A549 (cell line): ENCODE results near the gene PASK. TPM values are rescaled to one million over a fixed set of nuclear protein-coding genes. Genes with fewer than 3 reads are reported as not detected.

Experiments
- ATAC-seq, 2 experiments: fragments of 200-7000 bp in 1 of 2; fragments of >200 bp in 1 of 2; cut with Nextera tagmentation in 1 of 2; cut with Tn5 transposase in 1 of 2; 3 replicates each; pipeline versions ENCODE4 v1.8.0 to v1.9.1; 2018 to 2020; ENCODE audit warnings: mild to moderate bottlenecking in 1 of 2, moderate library complexity in 1 of 2
- CTCF ChIA-PET: fragments of 300-600 bp; sonication (Branson Sonifier 250); formaldehyde crosslinking; extraction: SDS; loops from one replicate; lab custom pipeline; 2021; ENCODE audit warnings: antibody characterized with exemption, inconsistent platforms; lab: Yijun Ruan, JAX
- POLR2A ChIA-PET: fragments of 350-600 bp; formaldehyde crosslinking; extraction: SDS; loops from one replicate; lab custom pipeline; 2021; ENCODE audit warnings: antibody characterized with exemption, inconsistent platforms; lab: Yijun Ruan, JAX
- DNase-seq, 2 experiments: peaks; one replicate each; pipeline versions ENCODE4 v3.0.0 to v3.0.0-alpha.2; 2011 to 2016; ENCODE audit warnings: low read depth in 1 of 2, low spot score in 1 of 2
- FAIRE-seq: peaks from 2 replicates; lab custom pipeline; 2011; peaks lifted over from hg19 to GRCh38; lab: Jason Lieb, UNC
- H3K27ac ChIP-seq, 2 experiments: fragments of >200 bp; sonication (Bioruptor Twin); formaldehyde crosslinking; 3 replicates each; pipeline ENCODE4 v1.5.1; 2016 to 2017
- H3K4me1 ChIP-seq: fragments of >200 bp; sonication (Bioruptor Twin); formaldehyde crosslinking; 3 replicates; pipeline ENCODE4 v1.6.1; 2016
- H3K4me2 ChIP-seq: fragments of >200 bp; sonication (Bioruptor Twin); formaldehyde crosslinking; 3 replicates; pipeline ENCODE4 v1.6.1; 2016
- H3K4me3 ChIP-seq: fragments of >200 bp; sonication (Bioruptor Twin); formaldehyde crosslinking; 3 replicates; pipeline ENCODE4 v1.5.1; 2016
- H3K9me3 ChIP-seq: fragments of >200 bp; sonication (Bioruptor Twin); formaldehyde crosslinking; 3 replicates; pipeline ENCODE4 v1.6.1; 2016
- BCL3 ChIP-seq: fragments of >200 bp; sonication (Bioruptor Twin); formaldehyde crosslinking; IDR thresholded peaks from 3 replicates; pipeline ENCODE4 v1.6.1; 2016
- CEBPB ChIP-seq, 2 experiments: fragments of >200 bp in 1 of 2; sonication (Bioruptor Twin) in 1 of 2; formaldehyde crosslinking in 1 of 2; IDR thresholded peaks; 2 replicates each; pipeline ENCODE4 v1.6.1; 2012 to 2016
- EHMT2 ChIP-seq: fragments of 200-600 bp; sonication (generic); IDR thresholded peaks from 2 replicates; pipeline ENCODE4 v1.6.1; 2016; ENCODE audit warnings: antibody characterized with exemption, low read depth, mild to moderate bottlenecking, moderate library complexity
- EP300 ChIP-seq, 2 experiments: fragments of >200 bp; sonication (Bioruptor Twin); formaldehyde crosslinking; IDR thresholded peaks; 2 replicates in 1 of 2; 3 replicates in 1 of 2; pipeline ENCODE4 v1.6.1; 2016 to 2017
- ESRRA ChIP-seq: fragments of 150-350 bp; IDR thresholded peaks from 2 replicates; pipeline ENCODE4 v1.6.1; 2014; ENCODE audit warnings: mild to moderate bottlenecking, low read length, borderline replicate concordance
- FOSB ChIP-seq: fragments of 250-450 bp; sonication (Bioruptor Pico); IDR thresholded peaks from 2 replicates; pipeline ENCODE4 v1.5.0; 2020; ENCODE audit warnings: mild to moderate bottlenecking, moderate library complexity
- FOXS1 ChIP-seq: fragments of 250-450 bp; sonication (Bioruptor Pico); IDR thresholded peaks from 2 replicates; pipeline ENCODE4 v1.5.0; 2020; ENCODE audit warnings: mild to moderate bottlenecking, moderate library complexity
- HDAC2 ChIP-seq: fragments of 200-600 bp; sonication (generic); IDR thresholded peaks from 2 replicates; pipeline ENCODE4 v1.6.1; 2016
- HEYL ChIP-seq: fragments of 250-450 bp; sonication (Bioruptor Pico); IDR thresholded peaks from 2 replicates; pipeline ENCODE4 v1.8.0; 2021; ENCODE audit warnings: mild to moderate bottlenecking, moderate library complexity
- HOXB5 ChIP-seq: fragments of 250-450 bp; sonication (Bioruptor Pico); IDR thresholded peaks from 2 replicates; pipeline ENCODE4 v1.5.0; 2020; ENCODE audit warnings: mild to moderate bottlenecking, moderate library complexity
- JUNB ChIP-seq: fragments of >200 bp; sonication (Bioruptor Twin); formaldehyde crosslinking; IDR thresholded peaks from 2 replicates; pipeline ENCODE4 v1.6.1; 2016
- MYC ChIP-seq: IDR thresholded peaks from 2 replicates; pipeline ENCODE4 v1.6.1; 2012; ENCODE audit warnings: mild to moderate bottlenecking, inconsistent platforms, low read length, improper control_type of control experiment, borderline replicate concordance
- NR3C1 ChIP-seq: fragments of >200 bp; sonication (Bioruptor Twin); formaldehyde crosslinking; IDR thresholded peaks from 3 replicates; pipeline ENCODE4 v1.6.1; 2017
- PHF8 ChIP-seq: fragments of 200-600 bp; sonication (generic); IDR thresholded peaks from 2 replicates; pipeline ENCODE4 v1.6.1; 2016; ENCODE audit warnings: low read depth, mild to moderate bottlenecking, antibody characterized with exemption, moderate library complexity, borderline replicate concordance
- POLR2AphosphoS2 ChIP-seq: conservative IDR thresholded peaks from 2 replicates; pipeline ENCODE4 v1.6.1; 2012; ENCODE audit warnings: low read length, improper control_type of control experiment, inconsistent platforms
- RAD21 ChIP-seq, 2 experiments: fragments of >200 bp in 1 of 2; sonication (Bioruptor Twin) in 1 of 2; formaldehyde crosslinking in 1 of 2; IDR thresholded peaks in 1 of 2; conservative IDR thresholded peaks in 1 of 2; 2 replicates in 1 of 2; 3 replicates in 1 of 2; pipeline ENCODE4 v1.6.1; 2012 to 2018; ENCODE audit warnings: inconsistent platforms in 1 of 2
- RCOR1 ChIP-seq: fragments of 150-350 bp; IDR thresholded peaks from 2 replicates; pipeline ENCODE4 v1.6.1; 2014; ENCODE audit warnings: antibody characterized with exemption, low read length, low read depth
- RNF2 ChIP-seq: fragments of 200-600 bp; sonication (generic); IDR thresholded peaks from 2 replicates; pipeline ENCODE4 v1.6.1; 2016; ENCODE audit warnings: low read depth, mild to moderate bottlenecking, antibody characterized with exemption, moderate library complexity, borderline replicate concordance
- SREBF2 ChIP-seq: fragments of 450-650 bp; IDR thresholded peaks from 2 replicates; pipeline ENCODE4 v1.6.1; 2014; ENCODE audit warnings: mild to moderate bottlenecking, moderate library complexity
- WGBS: methylation state at CpG from one replicate; pipeline ENCODE4 v1.1.6; 2017; ENCODE audit errors: missing lambda C conversion rate; 5-methylcytosine and 5-hydroxymethylcytosine counted together
- polyA plus RNA-seq, 4 experiments: library from polyadenylated mRNA; depleted of rRNA in 3 of 4; stranded (reverse); fragments of >200 nt; fragmentation: RNase III in 1 of 4; extraction: RNeasy Plus Mini Kit Qiagen cat#74134 plus additional on column Dnase treatment in 1 of 4; gene quantifications; 2 replicates in 3 of 4; 3 replicates in 1 of 4; pipeline ENCODE4 v1.2.3, GENCODE V29; 2011 to 2017
- TF ChIP-seq, protein P1 (sequence below): fragments of >200 bp; sonication (Bioruptor Twin); formaldehyde crosslinking; IDR thresholded peaks from 3 replicates; pipeline ENCODE4 v1.5.1; 2016
- TF ChIP-seq, protein P2 (sequence below): fragments of 150-350 bp; IDR thresholded peaks from 2 replicates; pipeline ENCODE4 v1.6.1; 2014; ENCODE audit warnings: low read depth, mild to moderate bottlenecking, low read length
- TF ChIP-seq, protein P3 (sequence below): fragments of >200 bp; sonication (Bioruptor Twin); formaldehyde crosslinking; IDR thresholded peaks from 2 replicates; pipeline ENCODE4 v1.6.1; 2016
- TF ChIP-seq, protein P4 (sequence below): IDR thresholded peaks from 2 replicates; pipeline ENCODE4 v1.6.1; 2012
- TF ChIP-seq, protein P5 (sequence below): IDR thresholded peaks from 2 replicates; pipeline ENCODE4 v1.6.1; 2012; ENCODE audit warnings: low read depth, borderline replicate concordance
- TF ChIP-seq, protein P6 (sequence below): IDR thresholded peaks from 2 replicates; pipeline ENCODE4 v1.6.1; 2012

PASK gene
- polyA plus RNA-seq, 2 of the 4 experiments (the other 2 are of a cell fraction), result 7.4 to 12.4 TPM

GRCh38 chr2:241149675-241149924 lies 328 bp upstream of the PASK start:
- CTCF ChIA-PET, result interaction anchor here (1.1 to 2.0 kb wide), 4 partner anchors 9 to 235 kb away, joined by 3 to 5 read pairs (median 4); no protein-coding TSS in a partner anchor

GRCh38 chr2:241148239-241148638 lies 1.0 kb downstream of the PASK start:
- CTCF ChIA-PET, result no interaction called here
- H3K9me3 ChIP-seq, result no peaks in the 10 kb centered on the region
- POLR2A ChIA-PET, result interaction anchor here (1.5 kb wide), 1 partner anchor 46 kb away, joined by 9 read pairs; the partner anchor contains the start of gene MTERF4
- peaks cover 13% of the 10 kb centered on the region for H3K4me1 ChIP-seq
- FAIRE-seq, result no peak
- H3K27ac ChIP-seq, result peak overlapping the region; percentile 69 to 89; a peak in 2 of 6 replicates
- H3K4me2 ChIP-seq, result peak overlapping the region; percentile 96
- 81% methylated on average over 3 of the region's 4 CpGs for WGBS
- no peak for ATAC-seq
- DNase-seq, result no peak
- TF ChIP-seq, protein P1, sequence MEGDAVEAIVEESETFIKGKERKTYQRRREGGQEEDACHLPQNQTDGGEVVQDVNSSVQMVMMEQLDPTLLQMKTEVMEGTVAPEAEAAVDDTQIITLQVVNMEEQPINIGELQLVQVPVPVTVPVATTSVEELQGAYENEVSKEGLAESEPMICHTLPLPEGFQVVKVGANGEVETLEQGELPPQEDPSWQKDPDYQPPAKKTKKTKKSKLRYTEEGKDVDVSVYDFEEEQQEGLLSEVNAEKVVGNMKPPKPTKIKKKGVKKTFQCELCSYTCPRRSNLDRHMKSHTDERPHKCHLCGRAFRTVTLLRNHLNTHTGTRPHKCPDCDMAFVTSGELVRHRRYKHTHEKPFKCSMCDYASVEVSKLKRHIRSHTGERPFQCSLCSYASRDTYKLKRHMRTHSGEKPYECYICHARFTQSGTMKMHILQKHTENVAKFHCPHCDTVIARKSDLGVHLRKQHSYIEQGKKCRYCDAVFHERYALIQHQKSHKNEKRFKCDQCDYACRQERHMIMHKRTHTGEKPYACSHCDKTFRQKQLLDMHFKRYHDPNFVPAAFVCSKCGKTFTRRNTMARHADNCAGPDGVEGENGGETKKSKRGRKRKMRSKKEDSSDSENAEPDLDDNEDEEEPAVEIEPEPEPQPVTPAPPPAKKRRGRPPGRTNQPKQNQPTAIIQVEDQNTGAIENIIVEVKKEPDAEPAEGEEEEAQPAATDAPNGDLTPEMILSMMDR, result no peak
- TF ChIP-seq JUNB (no peak), CEBPB (IDR thresholded peaks at IDR 0.05) (no peak), BCL3 (no peak), HDAC2 (no peak), NR3C1 (no peak), SREBF2 (no peak), PHF8 (no peak), EHMT2 (no peak), HEYL (CRISPR knock-in tag) (no peak), FOSB (no peak), RCOR1 (no peak), EP300 (IDR thresholded peaks at IDR 0.05) (no peak), FOXS1 (CRISPR knock-in tag) (no peak)
- TF ChIP-seq, protein P2, sequence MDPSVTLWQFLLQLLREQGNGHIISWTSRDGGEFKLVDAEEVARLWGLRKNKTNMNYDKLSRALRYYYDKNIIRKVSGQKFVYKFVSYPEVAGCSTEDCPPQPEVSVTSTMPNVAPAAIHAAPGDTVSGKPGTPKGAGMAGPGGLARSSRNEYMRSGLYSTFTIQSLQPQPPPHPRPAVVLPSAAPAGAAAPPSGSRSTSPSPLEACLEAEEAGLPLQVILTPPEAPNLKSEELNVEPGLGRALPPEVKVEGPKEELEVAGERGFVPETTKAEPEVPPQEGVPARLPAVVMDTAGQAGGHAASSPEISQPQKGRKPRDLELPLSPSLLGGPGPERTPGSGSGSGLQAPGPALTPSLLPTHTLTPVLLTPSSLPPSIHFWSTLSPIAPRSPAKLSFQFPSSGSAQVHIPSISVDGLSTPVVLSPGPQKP, result no peak
- TF ChIP-seq, protein P3, sequence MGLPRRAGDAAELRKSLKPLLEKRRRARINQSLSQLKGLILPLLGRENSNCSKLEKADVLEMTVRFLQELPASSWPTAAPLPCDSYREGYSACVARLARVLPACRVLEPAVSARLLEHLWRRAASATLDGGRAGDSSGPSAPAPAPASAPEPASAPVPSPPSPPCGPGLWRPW, result no peak
- TF ChIP-seq, protein P4, sequence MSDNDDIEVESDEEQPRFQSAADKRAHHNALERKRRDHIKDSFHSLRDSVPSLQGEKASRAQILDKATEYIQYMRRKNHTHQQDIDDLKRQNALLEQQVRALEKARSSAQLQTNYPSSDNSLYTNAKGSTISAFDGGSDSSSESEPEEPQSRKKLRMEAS, result no peak
- TF ChIP-seq, all 56 proteins: peak for 0
- peak overlapping the region; percentile 81 for H3K4me3 ChIP-seq

More at GRCh38 chr2:241149675-241149924, 328 bp upstream of the PASK start:
- FAIRE-seq, result no peak
- no peak for TF ChIP-seq SREBF2
- no peak for TF ChIP-seq POLR2AphosphoS2
- no peak for TF ChIP-seq ESRRA
- TF ChIP-seq, protein P1, result no peak
- TF ChIP-seq, protein P5, sequence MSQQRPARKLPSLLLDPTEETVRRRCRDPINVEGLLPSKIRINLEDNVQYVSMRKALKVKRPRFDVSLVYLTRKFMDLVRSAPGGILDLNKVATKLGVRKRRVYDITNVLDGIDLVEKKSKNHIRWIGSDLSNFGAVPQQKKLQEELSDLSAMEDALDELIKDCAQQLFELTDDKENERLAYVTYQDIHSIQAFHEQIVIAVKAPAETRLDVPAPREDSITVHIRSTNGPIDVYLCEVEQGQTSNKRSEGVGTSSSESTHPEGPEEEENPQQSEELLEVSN, result peak; percentile 23; the same call in 1 of the 2 replicates
- TF ChIP-seq RNF2, result 0 out of 2 replicates have a peak, but pooled peaks have one; percentile 57
- TF ChIP-seq MYC, result 0 out of 2 replicates have a peak, but pooled peaks have one; percentile 15
- peak; percentile 54; the same call in 1 of the 2 replicates for TF ChIP-seq PHF8
- TF ChIP-seq RAD21 (conservative IDR thresholded peaks at IDR 0.05 in 1 of 2, IDR thresholded peaks at IDR 0.05 in 1 of 2), result no peak
- TF ChIP-seq HOXB5 (CRISPR knock-in tag), result no peak
- TF ChIP-seq, protein P6, sequence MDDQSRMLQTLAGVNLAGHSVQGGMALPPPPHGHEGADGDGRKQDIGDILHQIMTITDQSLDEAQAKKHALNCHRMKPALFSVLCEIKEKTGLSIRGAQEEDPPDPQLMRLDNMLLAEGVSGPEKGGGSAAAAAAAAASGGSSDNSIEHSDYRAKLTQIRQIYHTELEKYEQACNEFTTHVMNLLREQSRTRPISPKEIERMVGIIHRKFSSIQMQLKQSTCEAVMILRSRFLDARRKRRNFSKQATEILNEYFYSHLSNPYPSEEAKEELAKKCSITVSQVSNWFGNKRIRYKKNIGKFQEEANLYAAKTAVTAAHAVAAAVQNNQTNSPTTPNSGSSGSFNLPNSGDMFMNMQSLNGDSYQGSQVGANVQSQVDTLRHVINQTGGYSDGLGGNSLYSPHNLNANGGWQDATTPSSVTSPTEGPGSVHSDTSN, result no peak
- WGBS, result 6% methylated on average over 9 of the region's 23 CpGs
- DNase-seq, result no peak
- POLR2A ChIA-PET, result interaction anchor here (0.9 to 1.5 kb wide), 4 partner anchors 48 to 563 kb away, joined by 3 to 9 read pairs (median 3); partner anchors contain the start of genes CAPN10, HDLBP, ING5 and MTERF4
- H3K4me3 ChIP-seq, result peak overlapping the region; percentile 81
- no peaks in the 10 kb centered on the region for H3K9me3 ChIP-seq
- ATAC-seq, result peak; percentile 59 to 63
- H3K27ac ChIP-seq, result peak overlapping the region; percentile 50 to 89
- peaks cover 13% of the 10 kb centered on the region for H3K4me1 ChIP-seq
- peak overlapping the region; percentile 96 for H3K4me2 ChIP-seq
